ENCODE results near the gene CCDC157. TPM values are rescaled to one million over a fixed set of nuclear protein-coding genes. Genes with fewer than 3 reads are reported as not detected.

Gene CCDC157
- total RNA-seq, 1 donor, result 1.3 TPM

GRCh38 chr22:30420347-30421125 lies 63.7 kb downstream of the CCDC157 start:
- no peak for TF ChIP-seq CTCF (IDR thresholded peaks at IDR 0.05; ENCODE audit: insufficient read depth, low read depth, low read length)
- H3K4me3 ChIP-seq (ENCODE audit: low read depth, low read length), result no peak overlapping the region

GRCh38 chr22:30421695-30422480 lies 65.1 kb downstream of the CCDC157 start:
- no peak for DNase-seq (ENCODE audit: low read depth)

More at GRCh38 chr22:30420347-30421125, 63.7 kb downstream of the CCDC157 start:
- DNase-seq (ENCODE audit: low read depth), result peak; percentile 68

GRCh38 chr22:30422481-30423300 lies 65.9 kb downstream of the CCDC157 start:
- DNase-seq (ENCODE audit: low read depth), result peak; percentile 87
- no peak for TF ChIP-seq CTCF (IDR thresholded peaks at IDR 0.05; ENCODE audit: insufficient read depth, low read depth, low read length)
- peak overlapping the region; percentile 71 for H3K4me3 ChIP-seq (ENCODE audit: low read depth, low read length)

More at GRCh38 chr22:30421695-30422480, 65.1 kb downstream of the CCDC157 start:
- no peak for TF ChIP-seq CTCF (IDR thresholded peaks at IDR 0.05; ENCODE audit: insufficient read depth, low read depth, low read length)
- H3K4me3 ChIP-seq (ENCODE audit: low read depth, low read length), result peak overlapping the region; percentile 71

- DNase-seq (ENCODE audit: low read depth), result no peak
- no peak for TF ChIP-seq CTCF (IDR thresholded peaks at IDR 0.05; ENCODE audit: insufficient read depth, low read depth, low read length)
- H3K4me3 ChIP-seq (ENCODE audit: low read depth, low read length), result peak overlapping the region; percentile 71
These were observed 66.6 kb downstream of the CCDC157 start for GRCh38 chr22:30423301-30423958.

GRCh38 chr22:30423959-30424533 lies 67.2 kb downstream of the CCDC157 start:
- peak; percentile 100 for DNase-seq (ENCODE audit: low read depth)
- H3K4me3 ChIP-seq (ENCODE audit: low read depth, low read length), result peak overlapping the region; percentile 71
- TF ChIP-seq CTCF (IDR thresholded peaks at IDR 0.05; ENCODE audit: insufficient read depth, low read depth, low read length), result no peak

All from fibroblast of villous mesenchyme (primary cell).